Activated T-cell treated with anti-CD3 and anti-CD28 coated beads, Interleukin-2, amount 50 U/mL, for 1 hour (primary cell): ENCODE data around the gene PRR5L.
A peak's percentile ranks its signal among the peaks of the same experiment; 100 is the strongest.
"Not testable (repeated sequence)": the region's sequence is repeated elsewhere in the genome, so short reads cannot be mapped to it uniquely, and the experiment has no call there.

Experiments used
- DNase-seq: peaks from one replicate; pipeline ENCODE4 v3.0.0-alpha.2; 2020

Gene PRR5L

DNA sequence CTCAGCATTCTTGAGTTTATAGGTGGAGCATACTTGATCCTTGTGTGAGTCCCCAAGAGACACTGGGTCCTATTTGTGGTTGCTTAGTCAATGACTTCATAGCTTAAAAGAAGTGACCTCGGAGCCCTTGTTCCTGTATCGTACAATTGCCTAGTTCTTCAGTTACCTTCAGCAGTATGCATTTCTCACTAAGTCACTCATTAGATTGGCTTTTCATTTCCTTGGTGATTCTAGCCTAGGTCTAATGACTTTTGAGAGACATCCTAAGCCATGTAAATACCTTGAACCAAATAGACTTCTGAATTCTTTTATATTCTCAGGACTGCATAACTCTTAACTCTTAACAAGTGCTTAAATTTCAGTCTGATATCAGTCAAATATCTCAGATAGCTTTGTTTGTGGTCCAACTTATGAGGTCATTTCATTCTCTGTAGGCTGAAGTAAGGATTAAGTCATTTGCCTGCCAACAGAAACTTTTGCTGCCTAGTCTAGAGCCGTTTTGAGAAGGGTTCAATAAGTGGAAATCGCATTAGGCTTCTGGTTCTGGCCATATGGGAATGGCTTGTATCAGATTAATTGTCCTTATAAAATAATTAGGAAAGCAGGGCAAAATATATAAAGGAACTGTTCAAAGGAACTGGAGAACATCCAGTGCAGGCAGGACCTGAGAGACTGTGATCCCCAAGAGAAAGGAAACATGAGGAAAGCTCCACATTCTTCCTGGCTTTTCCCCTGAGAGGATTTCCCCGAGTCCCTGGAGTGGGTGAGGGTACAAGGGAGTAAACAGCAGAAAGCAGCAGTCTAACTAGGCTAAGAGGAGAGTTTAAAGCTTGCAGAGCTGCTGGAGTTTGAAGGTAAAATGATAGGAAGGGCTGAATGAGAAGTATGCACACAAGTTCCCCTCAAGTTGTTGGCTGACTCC lies 174.1 kb downstream of the PRR5L start:
- DNase-seq, result no peak

GRCh38 chr11:36471577-36471976 lies 175.5 kb downstream of the PRR5L start:
- no peak for DNase-seq

DNA sequence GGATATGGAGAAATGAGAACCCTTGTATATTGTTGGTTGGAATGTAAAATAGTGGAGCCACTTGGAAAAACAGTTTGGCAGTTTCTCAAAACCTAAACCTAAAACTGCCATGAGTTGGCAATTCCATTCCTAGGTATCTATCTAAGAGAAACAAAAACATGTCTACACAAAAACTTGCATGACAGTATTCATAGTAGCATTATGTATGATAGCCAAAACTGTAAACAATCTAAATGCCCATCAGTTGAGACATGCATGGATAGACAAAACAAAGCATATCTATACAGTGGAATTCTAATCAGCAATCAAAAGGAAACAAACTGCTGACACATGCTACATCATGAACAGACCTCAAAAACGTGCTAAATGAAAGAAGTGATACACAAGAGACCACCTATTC lies 179.1 kb downstream of the PRR5L start:
- no peak for DNase-seq

- DNase-seq, result no peak
Observed at GRCh38 chr11:36478700-36479329, 182.7 kb downstream of the PRR5L start.

DNA sequence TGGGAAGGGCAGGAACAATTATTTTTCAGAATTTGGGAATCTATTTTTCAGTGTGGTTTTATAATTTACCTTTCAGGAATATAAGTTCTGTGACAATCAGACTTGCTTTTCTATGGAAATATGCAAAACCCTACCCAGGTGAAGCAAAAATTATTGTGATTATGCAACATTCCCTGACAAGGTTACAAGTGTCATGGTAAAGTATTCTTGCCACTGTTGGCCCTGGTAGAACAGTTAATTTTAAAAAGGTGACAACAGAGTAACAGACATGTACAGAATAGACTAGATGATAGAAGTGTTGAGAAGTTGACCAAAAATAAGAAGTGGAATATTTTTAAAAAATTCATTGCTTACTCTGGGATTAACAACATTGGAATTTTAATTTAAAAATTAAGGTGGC lies 184.7 kb downstream of the PRR5L start:
- no peak for DNase-seq

- DNase-seq, result not testable (repeated sequence)
Observed at GRCh38 chr11:36483042-36483441, 187.0 kb downstream of the PRR5L start.

DNA sequence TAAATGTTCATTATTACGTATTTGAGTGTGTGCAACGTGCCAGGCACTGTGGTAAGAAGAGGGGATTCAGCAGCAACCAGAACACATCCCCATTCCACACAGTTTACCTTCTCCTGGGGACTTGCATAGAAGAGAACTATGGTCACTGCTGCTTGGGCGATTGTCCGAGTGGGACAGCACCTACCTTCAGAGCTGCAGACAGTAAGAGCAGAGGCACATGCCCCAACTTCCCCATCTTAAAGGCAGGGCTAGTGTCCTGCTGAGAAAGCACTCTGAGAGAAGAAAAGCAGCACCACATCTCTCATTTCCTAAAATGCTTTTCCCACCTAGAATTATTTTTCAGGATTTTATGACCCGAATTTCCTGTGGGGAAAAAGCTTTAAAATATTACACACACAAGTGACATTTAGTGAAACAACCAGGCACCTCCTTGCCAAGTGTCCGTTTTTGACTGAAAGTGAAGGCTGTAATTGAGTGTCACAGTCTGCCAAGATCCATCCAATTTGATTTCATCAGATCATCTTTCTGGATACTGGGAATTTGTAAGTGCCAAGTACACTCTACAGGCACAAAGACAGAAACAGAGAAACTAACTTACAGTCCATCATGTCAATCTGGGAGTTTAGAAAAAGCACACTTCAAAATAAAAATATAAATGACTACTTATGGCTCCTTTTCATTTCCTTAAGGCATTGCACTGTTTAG lies 189.4 kb downstream of the PRR5L start:
- DNase-seq, result no peak

GRCh38 chr11:36487619-36488018 lies 191.5 kb downstream of the PRR5L start:
- DNase-seq, result no peak

- no peak for DNase-seq
Observed at GRCh38 chr11:36488096-36488495, 192.0 kb downstream of the PRR5L start.

- no peak for DNase-seq
Observed at GRCh38 chr11:36490026-36490806, 194.1 kb downstream of the PRR5L start.

DNA sequence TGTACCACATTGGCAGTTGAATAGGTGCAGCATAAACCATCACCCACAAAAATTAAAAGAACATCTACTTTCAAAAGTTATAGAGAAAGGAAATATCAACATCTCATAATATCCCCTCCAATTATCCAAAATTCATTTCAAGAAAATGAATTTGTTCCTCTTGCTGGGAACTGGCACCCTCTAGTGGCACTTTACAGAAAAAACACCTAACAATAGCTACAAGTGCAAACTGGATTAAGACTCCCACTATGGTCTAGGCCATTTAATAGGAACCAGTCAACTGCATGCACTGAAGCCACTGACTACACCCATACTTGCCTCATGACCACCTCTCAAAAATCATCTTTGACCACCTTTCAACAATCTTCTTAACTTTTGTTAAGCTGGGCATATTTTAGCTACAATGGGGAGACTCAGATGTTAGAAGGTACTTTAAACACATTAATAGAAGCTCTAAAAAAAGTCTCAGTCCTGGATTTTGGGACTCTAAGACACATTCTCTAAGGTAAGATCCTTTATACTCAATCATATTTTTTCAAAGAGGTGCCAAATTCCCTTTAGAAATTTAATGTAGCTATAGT lies 196.7 kb downstream of the PRR5L start:
- no peak for DNase-seq

GRCh38 chr11:36493332-36493731 lies 197.2 kb downstream of the PRR5L start:
- DNase-seq, result no peak

DNA sequence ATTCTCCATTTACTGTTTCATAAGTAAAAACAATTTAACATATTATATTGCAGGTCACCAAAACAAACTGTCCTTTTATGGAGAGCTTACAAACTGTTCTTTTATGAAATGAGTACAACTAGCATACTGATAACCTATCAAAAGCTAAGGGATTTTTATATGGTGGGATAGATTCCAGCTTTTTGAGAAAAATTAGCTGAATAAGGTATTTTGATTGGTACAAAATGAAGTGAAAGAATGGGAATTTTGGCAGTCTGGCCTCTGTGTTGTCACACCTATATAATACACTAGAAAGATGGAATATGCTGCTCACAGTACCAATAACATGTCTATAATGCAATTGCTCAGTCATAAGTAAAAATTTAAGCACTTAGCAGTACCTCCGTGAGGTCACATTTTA lies 202.6 kb downstream of the PRR5L start:
- DNase-seq, result no peak

DNA sequence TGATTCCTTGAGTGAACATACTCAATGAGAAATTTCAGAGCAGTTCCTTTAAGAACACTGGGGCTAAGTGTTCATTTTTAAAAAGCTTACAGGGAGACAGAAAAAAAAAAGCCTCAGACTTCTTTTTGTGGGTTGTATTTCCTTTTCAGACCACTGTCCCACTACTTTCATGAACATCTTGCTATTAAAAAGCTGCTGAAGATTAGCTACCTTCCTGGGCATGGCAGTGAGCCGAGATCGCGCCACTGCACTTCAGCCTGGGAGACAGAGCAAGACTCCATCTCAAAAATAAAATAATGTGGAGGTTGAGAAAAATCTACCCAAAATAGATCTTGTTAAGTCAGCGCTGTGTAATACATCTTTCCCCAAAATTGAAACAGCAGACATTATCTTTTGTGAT lies 203.2 kb downstream of the PRR5L start:
- DNase-seq, result no peak

DNA sequence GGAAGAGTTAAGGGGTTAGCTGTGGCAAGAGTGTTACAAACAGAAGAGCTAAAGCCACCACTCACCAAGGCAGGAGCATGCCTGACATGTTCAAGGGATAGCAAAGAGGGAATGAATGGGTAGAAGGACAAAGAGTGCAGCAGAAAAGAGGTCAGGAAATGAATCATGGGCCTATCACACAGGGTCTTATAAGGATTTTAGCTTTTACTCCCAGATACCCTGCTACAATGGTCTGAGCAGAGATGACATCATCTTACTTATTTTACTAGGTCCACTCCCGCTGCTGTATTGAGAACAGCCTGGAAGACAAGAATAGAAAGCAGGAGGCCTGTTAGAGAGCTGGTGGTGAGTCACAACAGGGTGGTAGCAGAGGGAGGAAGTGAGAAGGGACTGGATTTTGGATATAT lies 204.2 kb downstream of the PRR5L start:
- DNase-seq, result no peak

- no peak for DNase-seq
Observed at GRCh38 chr11:36501236-36501635, 205.1 kb downstream of the PRR5L start.

- DNase-seq, result no peak
Observed at GRCh38 chr11:36507824-36508489, 211.9 kb downstream of the PRR5L start.

- no peak for DNase-seq
Observed at GRCh38 chr11:36508743-36509142, 212.7 kb downstream of the PRR5L start.

- DNase-seq, result peak; percentile 36
Observed at GRCh38 chr11:36509201-36509639, 213.1 kb downstream of the PRR5L start.

DNA sequence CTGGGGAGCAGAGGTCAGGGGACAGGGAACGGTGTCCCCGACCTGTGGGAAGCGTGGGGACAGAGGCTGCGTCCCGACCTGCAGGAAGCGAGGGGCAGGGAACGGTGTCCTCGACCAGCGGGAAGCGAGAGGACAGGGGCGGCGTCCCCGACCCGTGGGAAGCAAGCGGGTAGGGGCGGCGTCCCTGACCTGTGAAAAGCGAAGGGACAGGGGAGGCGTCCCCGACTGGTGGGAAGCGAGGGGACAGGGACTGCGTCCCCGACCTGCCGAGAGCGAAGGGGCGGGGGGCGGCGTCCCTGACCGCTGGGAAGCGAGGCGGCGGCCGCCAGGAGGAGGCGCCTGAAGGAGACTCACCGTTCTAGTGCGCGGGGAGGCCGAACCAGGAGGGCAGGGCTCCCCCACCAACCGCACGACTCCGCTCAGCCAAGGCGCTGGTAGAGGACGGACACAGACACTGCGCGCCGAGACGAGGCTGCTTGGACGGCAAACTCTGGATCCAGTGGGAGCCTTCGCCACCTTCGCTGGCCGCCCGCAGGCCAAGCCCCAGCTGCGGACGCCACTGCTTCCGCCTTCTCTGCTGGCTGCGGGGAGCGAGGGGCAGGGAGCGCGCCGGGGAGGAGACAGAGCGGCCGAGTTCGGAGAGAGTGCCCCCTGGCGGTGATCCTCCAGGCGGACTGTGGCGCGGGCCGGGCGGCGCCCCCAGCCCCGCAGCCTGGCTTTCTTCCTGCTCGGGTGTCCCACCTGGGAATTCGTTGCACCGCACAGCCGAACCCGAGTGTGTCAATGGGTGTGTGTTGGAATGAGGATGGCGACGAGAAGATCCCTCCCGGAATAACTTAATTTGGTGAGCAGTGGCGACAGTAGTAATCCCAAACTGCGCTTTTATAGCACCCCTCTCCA lies 213.9 kb downstream of the PRR5L start, which contains the start of gene TRAF6:
Gene TRAF6 (minus strand): TSS at position 579 of the 900 bp plus-strand sequence. CDS start 8,757 bp downstream, outside the sequence.
- DNase-seq, result peak; percentile 91

DNA sequence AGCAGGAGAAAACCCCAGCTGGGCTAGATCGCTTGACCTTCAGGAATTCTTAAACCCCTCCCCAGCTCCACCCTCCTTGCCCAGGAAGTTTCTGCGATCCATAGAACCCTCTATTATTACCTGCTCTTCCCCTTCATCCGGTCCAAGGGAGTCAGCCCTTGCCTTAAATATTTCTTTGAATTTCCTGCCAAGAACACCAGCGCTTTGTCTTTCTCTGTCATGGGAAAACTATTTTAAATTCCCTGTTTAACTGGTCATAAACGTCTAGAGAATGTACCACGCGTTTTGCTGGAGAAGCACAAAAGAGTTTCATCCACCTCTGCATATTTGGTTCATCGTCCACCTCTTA lies 214.5 kb downstream of the PRR5L start:
- DNase-seq, result no peak
